GM06990 (cell line): ENCODE measurements around the gene PHGDH.
A peak's percentile ranks its signal among the peaks of the same experiment; 100 is the strongest.

ENCODE experiments used
- DNase-seq: peaks from one replicate; pipeline ENCODE4 v3.0.0-alpha.2; 2011; ENCODE audit not compliant: insufficient read length; ENCODE audit errors: extremely low read depth
- H3K27me3 ChIP-seq: replicated peaks from 2 replicates; pipeline ENCODE4 v1.6.0; 2011; ENCODE audit warnings: low read length; ENCODE audit not compliant: control insufficient read depth, insufficient read depth
- H3K36me3 ChIP-seq: 2 replicates; pipeline ENCODE4 v1.5.1; 2011; ENCODE audit warnings: low read length; ENCODE audit not compliant: control insufficient read depth, insufficient read depth
- H3K4me3 ChIP-seq: replicated peaks from 2 replicates; pipeline ENCODE4 v1.5.1; 2011; ENCODE audit warnings: low read depth, mild to moderate bottlenecking, control low read depth, low read length
- TF ChIP-seq, protein P1 (sequence below): IDR thresholded peaks from 2 replicates; pipeline ENCODE4 v1.5.1; 2011; ENCODE audit warnings: low read length, control low read depth, mild to moderate bottlenecking, inconsistent platforms; ENCODE audit not compliant: insufficient read depth, poor library complexity, severe bottlenecking

Gene PHGDH

DNA sequence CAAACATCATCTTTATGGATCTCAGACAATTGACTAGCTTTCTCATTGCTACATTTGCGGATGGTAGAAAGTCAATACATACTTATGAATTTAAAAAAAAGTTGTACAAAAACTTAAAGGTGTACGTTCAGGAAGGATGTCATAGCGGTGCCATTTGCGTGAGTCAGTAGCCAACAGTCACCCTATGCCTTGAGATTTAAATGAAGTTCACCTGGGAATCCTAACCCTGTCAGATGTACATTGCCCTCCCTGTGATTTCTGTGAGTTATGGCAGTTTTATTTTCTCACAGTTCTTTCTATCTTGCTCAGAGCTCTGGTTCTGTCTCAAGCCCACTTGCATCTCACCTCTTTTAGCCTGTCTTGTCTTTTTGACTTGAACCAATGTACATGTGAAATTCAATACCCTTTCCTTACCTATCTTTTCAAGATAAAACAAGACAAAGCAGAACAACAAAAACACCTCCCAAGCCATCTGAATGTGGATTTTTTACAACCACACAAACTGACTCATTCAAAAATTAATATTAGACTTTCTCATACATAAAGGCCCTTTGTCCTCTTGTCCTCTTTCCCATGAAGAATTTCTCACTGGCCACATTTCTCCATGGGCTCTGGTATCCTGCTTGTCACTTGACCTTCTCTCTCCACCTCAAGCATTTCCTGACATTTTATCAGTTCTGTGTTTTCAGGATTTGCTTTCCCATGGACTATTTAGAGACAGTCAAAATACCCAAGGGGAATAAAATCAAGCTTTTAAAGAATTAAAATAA, 38.4 kb upstream of the PHGDH start:
- Histone ChIP-seq H3K36me3 (no peaks in the 10 kb centered on the region), H3K27me3 (no peaks in the 10 kb centered on the region), H3K4me3 (no peak overlapping the region)
- TF ChIP-seq, protein P1, sequence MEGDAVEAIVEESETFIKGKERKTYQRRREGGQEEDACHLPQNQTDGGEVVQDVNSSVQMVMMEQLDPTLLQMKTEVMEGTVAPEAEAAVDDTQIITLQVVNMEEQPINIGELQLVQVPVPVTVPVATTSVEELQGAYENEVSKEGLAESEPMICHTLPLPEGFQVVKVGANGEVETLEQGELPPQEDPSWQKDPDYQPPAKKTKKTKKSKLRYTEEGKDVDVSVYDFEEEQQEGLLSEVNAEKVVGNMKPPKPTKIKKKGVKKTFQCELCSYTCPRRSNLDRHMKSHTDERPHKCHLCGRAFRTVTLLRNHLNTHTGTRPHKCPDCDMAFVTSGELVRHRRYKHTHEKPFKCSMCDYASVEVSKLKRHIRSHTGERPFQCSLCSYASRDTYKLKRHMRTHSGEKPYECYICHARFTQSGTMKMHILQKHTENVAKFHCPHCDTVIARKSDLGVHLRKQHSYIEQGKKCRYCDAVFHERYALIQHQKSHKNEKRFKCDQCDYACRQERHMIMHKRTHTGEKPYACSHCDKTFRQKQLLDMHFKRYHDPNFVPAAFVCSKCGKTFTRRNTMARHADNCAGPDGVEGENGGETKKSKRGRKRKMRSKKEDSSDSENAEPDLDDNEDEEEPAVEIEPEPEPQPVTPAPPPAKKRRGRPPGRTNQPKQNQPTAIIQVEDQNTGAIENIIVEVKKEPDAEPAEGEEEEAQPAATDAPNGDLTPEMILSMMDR: no peak
- no peak for DNase-seq

DNA sequence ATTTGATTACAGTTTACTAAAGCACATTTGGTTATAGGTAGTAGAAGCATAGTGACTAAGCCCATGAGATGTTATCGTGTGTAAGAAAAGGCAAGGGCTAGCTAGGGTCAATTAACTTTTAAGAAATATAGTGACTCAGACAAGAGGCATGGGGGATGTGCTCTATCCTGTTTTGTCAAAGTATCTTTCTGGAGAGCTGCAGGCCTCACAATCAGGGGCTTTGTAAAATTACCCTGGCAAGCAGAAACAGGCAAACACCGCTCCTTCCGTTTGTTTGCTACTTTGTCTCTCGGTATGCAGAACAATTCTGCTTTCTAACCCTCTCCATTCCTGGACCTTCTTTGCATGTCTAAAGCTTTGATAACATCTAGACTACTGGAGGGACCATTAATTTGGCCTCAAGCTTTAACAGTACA, 37.6 kb upstream of the PHGDH start:
- H3K4me3 ChIP-seq: no peak overlapping the region
- H3K36me3 ChIP-seq: no peaks in the 10 kb centered on the region
- DNase-seq: no peak
- no peaks in the 10 kb centered on the region for H3K27me3 ChIP-seq
- TF ChIP-seq, protein P1: no peak

DNA sequence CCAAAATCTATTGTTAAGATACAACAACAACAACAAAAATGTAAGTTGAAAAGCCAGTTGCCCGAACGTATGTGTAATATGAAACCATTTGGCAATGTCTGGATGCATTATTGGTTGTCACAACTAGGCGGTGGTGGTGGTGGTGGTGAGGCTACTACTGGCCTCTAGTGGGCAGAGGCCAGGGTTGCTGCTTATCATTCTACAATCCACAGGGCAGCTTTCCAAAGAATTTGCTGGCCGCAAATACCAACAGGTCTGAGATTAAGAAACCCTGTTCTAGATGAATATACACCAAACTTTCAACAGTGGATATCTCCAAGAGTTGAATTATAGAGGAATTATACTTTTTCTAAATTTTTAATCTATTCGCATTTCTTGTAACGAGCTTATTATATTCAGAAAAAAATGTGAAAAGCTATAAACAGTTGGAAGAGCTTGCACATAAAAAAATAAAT, 36.9 kb upstream of the PHGDH start:
- H3K4me3 ChIP-seq: peak overlapping the region; percentile 51
- TF ChIP-seq, protein P1: peak; percentile 89
- no peak for DNase-seq
- H3K36me3 ChIP-seq: no peaks in the 10 kb centered on the region
- no peaks in the 10 kb centered on the region for H3K27me3 ChIP-seq

DNA sequence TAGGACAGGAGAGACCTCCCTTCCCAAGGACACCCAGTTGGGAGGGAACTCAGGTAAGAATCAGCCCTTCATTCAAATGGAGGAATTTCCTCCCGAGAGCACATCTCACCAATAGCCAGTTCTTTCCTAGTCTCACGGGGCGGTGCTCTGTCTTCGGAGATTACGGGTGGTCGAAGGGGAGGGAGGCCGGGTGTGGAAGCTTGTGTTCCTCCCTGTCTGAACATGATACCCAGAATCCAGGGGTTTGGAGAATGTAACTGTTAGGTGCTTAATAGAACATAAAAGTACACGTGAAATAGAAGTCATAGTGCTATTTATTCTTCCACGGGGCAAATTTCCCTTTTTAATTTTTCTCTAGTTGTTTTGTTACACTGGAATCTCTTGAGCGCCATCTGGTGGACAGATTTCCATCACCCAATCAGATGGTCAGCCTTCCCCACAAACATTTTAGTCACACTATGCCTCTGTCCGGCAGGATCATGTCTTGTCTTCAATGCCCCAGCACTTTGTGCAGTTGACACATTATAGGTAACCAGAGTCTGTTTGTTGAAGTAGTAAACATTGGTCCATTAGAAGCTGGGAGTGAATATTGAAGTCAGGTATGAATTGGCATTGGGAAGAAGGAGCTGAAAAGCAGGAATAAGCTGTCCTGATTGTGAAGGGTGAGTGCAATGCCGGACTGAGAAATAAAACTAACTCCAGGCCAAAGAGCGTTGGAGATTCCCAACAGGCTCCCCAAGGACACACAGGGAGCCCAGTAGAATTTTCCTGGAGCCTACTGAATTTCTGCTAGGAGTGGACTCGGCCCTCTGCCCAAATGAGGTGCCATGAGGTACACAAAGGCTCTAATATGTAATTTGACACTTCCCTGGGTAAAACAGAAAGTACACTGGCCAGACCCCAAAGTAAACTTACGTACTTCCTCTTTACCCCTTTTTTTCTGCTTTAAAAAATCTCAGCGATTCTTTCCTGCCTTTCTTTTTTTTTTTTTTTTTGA, 36.1 kb upstream of the PHGDH start:
- DNase-seq: peak; percentile 19
- TF ChIP-seq, protein P1: peak; percentile 70
- H3K36me3 ChIP-seq: no peaks in the 10 kb centered on the region
- H3K4me3 ChIP-seq: peak overlapping the region; percentile 51
- no peaks in the 10 kb centered on the region for H3K27me3 ChIP-seq

DNA sequence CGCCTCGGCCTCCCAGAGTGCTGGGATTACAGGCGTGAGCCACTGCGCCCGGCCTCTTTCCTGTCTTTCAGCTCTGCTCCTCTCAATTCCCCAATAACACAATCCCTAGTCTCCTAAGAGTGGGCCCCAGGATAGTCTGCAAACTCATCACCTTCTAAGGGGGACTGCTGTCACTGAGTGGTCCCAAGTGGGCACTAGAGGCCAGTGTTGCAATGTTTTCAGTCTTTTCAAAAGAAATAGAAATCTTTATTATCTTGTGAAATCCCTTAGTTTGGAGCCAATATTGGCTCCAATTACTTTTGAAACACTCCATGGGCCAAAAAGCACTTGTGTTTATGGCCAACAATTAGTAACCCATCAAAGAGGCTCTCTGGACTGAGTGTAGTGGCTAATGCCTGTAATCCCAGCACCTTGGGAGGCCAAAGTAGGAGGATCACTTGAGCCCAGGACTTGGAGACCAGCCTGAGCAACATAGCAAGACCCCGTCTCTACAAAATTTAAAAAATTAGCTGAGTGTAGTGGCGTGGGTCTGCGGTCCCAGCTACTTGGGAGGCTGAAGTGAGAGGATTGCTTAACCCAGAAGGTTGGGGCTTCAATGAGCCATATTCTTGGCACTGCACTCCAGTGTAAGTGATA, 35.0 kb upstream of the PHGDH start:
- no peak for DNase-seq
- no peaks in the 10 kb centered on the region for H3K27me3 ChIP-seq
- H3K4me3 ChIP-seq: no peak overlapping the region
- TF ChIP-seq, protein P1: no peak
- H3K36me3 ChIP-seq: no peaks in the 10 kb centered on the region
